GM12865 (cell line): Measurements from ENCODE around the gene POLE.
A peak's percentile ranks its signal among the peaks of the same experiment; 100 is the strongest.

Experiments used
- DNase-seq: peaks from one replicate; pipeline ENCODE4 v3.0.0; 2010; ENCODE audit warnings: low read depth
- H3K4me3 ChIP-seq: 2 replicates; pipeline ENCODE4 v1.5.1; 2011; ENCODE audit warnings: mild to moderate bottlenecking, low read depth, low read length, control low read depth
- CTCF ChIP-seq: IDR thresholded peaks from 2 replicates; pipeline ENCODE4 v1.5.1; 2011; ENCODE audit warnings: low read length, control low read depth, low read depth, inconsistent platforms; ENCODE audit not compliant: insufficient read depth; ENCODE audit errors: missing control alignments

POLE gene, protein sequence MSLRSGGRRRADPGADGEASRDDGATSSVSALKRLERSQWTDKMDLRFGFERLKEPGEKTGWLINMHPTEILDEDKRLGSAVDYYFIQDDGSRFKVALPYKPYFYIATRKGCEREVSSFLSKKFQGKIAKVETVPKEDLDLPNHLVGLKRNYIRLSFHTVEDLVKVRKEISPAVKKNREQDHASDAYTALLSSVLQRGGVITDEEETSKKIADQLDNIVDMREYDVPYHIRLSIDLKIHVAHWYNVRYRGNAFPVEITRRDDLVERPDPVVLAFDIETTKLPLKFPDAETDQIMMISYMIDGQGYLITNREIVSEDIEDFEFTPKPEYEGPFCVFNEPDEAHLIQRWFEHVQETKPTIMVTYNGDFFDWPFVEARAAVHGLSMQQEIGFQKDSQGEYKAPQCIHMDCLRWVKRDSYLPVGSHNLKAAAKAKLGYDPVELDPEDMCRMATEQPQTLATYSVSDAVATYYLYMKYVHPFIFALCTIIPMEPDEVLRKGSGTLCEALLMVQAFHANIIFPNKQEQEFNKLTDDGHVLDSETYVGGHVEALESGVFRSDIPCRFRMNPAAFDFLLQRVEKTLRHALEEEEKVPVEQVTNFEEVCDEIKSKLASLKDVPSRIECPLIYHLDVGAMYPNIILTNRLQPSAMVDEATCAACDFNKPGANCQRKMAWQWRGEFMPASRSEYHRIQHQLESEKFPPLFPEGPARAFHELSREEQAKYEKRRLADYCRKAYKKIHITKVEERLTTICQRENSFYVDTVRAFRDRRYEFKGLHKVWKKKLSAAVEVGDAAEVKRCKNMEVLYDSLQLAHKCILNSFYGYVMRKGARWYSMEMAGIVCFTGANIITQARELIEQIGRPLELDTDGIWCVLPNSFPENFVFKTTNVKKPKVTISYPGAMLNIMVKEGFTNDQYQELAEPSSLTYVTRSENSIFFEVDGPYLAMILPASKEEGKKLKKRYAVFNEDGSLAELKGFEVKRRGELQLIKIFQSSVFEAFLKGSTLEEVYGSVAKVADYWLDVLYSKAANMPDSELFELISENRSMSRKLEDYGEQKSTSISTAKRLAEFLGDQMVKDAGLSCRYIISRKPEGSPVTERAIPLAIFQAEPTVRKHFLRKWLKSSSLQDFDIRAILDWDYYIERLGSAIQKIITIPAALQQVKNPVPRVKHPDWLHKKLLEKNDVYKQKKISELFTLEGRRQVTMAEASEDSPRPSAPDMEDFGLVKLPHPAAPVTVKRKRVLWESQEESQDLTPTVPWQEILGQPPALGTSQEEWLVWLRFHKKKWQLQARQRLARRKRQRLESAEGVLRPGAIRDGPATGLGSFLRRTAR (N-terminal part only)

GRCh38 chr12:132687211-132688164 lies at the start of gene POLE, which contains the start of gene PXMP2:
POLE (minus strand) TSS chr12:132687342; CDS start chr12:132687315, 27 bp downstream.
PXMP2 (plus strand) TSS chr12:132687587; CDS start chr12:132687671, 84 bp downstream.
- peak; percentile 5 for TF ChIP-seq CTCF
- H3K4me3 ChIP-seq, result peak within 1 kb of the TSS; percentile 75
- DNase-seq, result peak; percentile 98

- TF ChIP-seq CTCF, result no peak
- no peak overlapping the region for H3K4me3 ChIP-seq
- no peak for DNase-seq
Observed at GRCh38 chr12:132736913-132737312, 49.8 kb upstream of the POLE start.

- no peak for DNase-seq
- TF ChIP-seq CTCF, result no peak
- no peak overlapping the region for H3K4me3 ChIP-seq
Observed at GRCh38 chr12:132736378-132736777, 49.2 kb upstream of the POLE start.

DNA sequence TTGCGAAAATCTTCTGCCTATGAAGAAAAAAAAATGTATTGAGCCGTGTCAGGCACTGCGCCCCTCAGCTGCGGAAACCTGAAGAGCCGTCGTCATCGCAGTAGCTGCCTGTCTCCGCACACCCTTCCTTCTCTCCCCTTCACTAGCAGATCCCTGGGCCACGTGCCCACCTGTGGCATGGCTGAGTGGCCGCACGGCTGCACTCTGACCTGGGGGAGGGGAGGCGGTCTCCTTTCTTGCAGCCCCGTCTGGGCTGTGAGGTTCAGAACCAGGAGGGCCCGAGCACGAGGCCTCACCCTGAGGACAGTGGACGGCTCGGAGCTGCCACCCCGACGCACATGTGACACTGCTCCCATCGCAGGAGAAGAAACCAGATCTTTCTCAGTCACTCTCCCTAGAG lies 48.4 kb upstream of the POLE start:
- TF ChIP-seq CTCF, result no peak
- no peak for DNase-seq
- no peak overlapping the region for H3K4me3 ChIP-seq

DNA sequence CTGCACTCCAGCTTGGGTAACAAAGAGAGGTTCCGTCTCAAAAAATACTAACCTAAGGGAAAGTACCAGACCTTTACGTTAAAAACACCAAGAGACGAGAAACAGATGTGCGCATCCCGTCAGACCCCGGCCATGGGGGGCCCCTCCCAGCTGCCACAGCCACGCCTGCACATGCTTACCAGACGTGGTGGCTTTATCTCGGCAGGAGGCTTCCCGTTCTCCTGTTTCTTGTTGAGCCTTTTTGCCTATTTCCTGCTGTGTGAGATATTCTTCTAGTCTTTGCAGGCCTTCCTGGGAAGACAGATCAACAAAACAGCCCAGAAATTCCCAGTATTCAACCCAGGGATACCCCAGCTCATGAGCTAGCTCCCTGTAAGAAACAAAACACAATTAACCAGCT lies 47.1 kb upstream of the POLE start:
- no peak for TF ChIP-seq CTCF
- DNase-seq, result no peak

More for the DNA sequence above, 47.1 kb upstream of the POLE start:
- H3K4me3 ChIP-seq, result no peak overlapping the region
